Caki2 (cell line): ENCODE results near the gene CARMIL3. TPM values are rescaled to one million over a fixed set of nuclear protein-coding genes. Genes with fewer than 3 reads are reported as not detected.
"Not testable (repeated sequence)": the region's sequence is repeated elsewhere in the genome, so short reads cannot be mapped to it uniquely, and the experiment has no call there.

Experiments
- DNase-seq: peaks from one replicate; pipeline ENCODE4 v3.0.0-alpha.2; 2015; ENCODE audit warnings: low read depth
- in situ Hi-C: cut with HindIII; loops from 2 replicates; pipeline ENCODE4 v1.10.0; 2016; ENCODE audit warnings: low sequenced_read_pairs, low pct_unique_long_range_greater_than_20kb, mixed read lengths
- total RNA-seq: library from RNA; depleted of rRNA; stranded (reverse); fragments of >200 nt; shearing (Covaris generic); gene quantifications from 2 replicates; pipeline ENCODE4 v1.2.3, GENCODE V29; 2014; ENCODE audit warnings: low replicate concordance

Gene CARMIL3
- total RNA-seq, 1 experiment from 2014 or later: not detected

GRCh38 chr14:24100982-24101494 is 49.2 kb downstream of the CARMIL3 start:
- DNase-seq: no peak
- in situ Hi-C loops: no loop called here

GRCh38 chr14:24102357-24103048 is 50.7 kb downstream of the CARMIL3 start:
- in situ Hi-C loops: no loop called here

GRCh38 chr14:24103451-24103850 is 51.6 kb downstream of the CARMIL3 start:
- no peak for DNase-seq
- in situ Hi-C loops: no loop called here

More at GRCh38 chr14:24102357-24103048, 50.7 kb downstream of the CARMIL3 start:
- DNase-seq: no peak

GRCh38 chr14:24105609-24106239 is 53.9 kb downstream of the CARMIL3 start:
- in situ Hi-C loops, DNase-seq: not testable (repeated sequence)

- no peak for DNase-seq
Observed at GRCh38 chr14:24106672-24107271, 55.0 kb downstream of the CARMIL3 start.

GRCh38 chr14:24108336-24108874 is 56.6 kb downstream of the CARMIL3 start:
- in situ Hi-C loops: no loop called here
- DNase-seq: no peak

More at GRCh38 chr14:24106672-24107271, 55.0 kb downstream of the CARMIL3 start:
- in situ Hi-C loops: no loop called here

GRCh38 chr14:24110060-24110459 is 58.3 kb downstream of the CARMIL3 start:
- DNase-seq: no peak
- in situ Hi-C loops: no loop called here

- in situ Hi-C loops: no loop called here
- no peak for DNase-seq
Observed at GRCh38 chr14:24110523-24110922, 58.7 kb downstream of the CARMIL3 start.

GRCh38 chr14:24113379-24113800 is 61.6 kb downstream of the CARMIL3 start:
- in situ Hi-C loops: no loop called here
- no peak for DNase-seq

- peak; percentile 92 for DNase-seq
- in situ Hi-C loops: no loop called here
Observed at GRCh38 chr14:24113801-24114531, 62.2 kb downstream of the CARMIL3 start.

- in situ Hi-C loops: no loop called here
- DNase-seq: peak; percentile 99
Observed at GRCh38 chr14:24114532-24115421, 63.0 kb downstream of the CARMIL3 start, which contains the start of the genes DCAF11 and NRL. Gene DCAF11, plus strand, starts transcription at chr14:24114777. Its CDS starts 818 bp downstream, at chr14:24115595. Gene NRL, minus strand, starts transcription at chr14:24114949. Its CDS starts 32,101 bp downstream, at chr14:24082848.

GRCh38 chr14:24115422-24116127 is 63.8 kb downstream of the CARMIL3 start:
- no peak for DNase-seq

GRCh38 chr14:24116128-24116814 is 64.5 kb downstream of the CARMIL3 start:
- no peak for DNase-seq
- in situ Hi-C loops: no loop called here

More at GRCh38 chr14:24115422-24116127, 63.8 kb downstream of the CARMIL3 start:
- in situ Hi-C loops: no loop called here

GRCh38 chr14:24117179-24117578 is 65.4 kb downstream of the CARMIL3 start:
- in situ Hi-C loops: no loop called here
- no peak for DNase-seq
